Liver (tissue), 3 donors: Measurements from ENCODE around the gene TMEM259.

Experiments used
- HNF4A ChIP-seq, 2 donors: conservative IDR thresholded peaks; 2 replicates each; pipeline ENCODE4 v1.6.1; 2016; ENCODE audit warnings: antibody characterized with exemption in 2 of 2, mild to moderate bottlenecking in 2 of 2
- MAX ChIP-seq: IDR thresholded peaks from 2 replicates; pipeline ENCODE4 v1.6.1; 2016; ENCODE audit warnings: antibody characterized with exemption
- RXRA ChIP-seq, 2 donors: IDR thresholded peaks; 2 replicates each; pipeline ENCODE4 v1.6.1; 2017 to 2018; ENCODE audit warnings: antibody characterized with exemption in 2 of 2, mild to moderate bottlenecking in 1 of 2
- TAF1 ChIP-seq: conservative IDR thresholded peaks from 2 replicates; pipeline ENCODE4 v1.6.1; 2016; ENCODE audit warnings: antibody characterized with exemption, mild to moderate bottlenecking
- TF ChIP-seq, protein P1 (sequence below): fragments of 150-350 bp; IDR thresholded peaks from 2 replicates; pipeline ENCODE4 v1.5.1; 2017; ENCODE audit warnings: improper control_type of control experiment, low read depth, low read length; ENCODE audit not compliant: missing input control
- donor health status: healthy.
- donor health status: healthy.

GRCh38 chr19:1009981-1010538, 10.9 kb downstream of the TMEM259 start:
- TF ChIP-seq, protein P1, sequence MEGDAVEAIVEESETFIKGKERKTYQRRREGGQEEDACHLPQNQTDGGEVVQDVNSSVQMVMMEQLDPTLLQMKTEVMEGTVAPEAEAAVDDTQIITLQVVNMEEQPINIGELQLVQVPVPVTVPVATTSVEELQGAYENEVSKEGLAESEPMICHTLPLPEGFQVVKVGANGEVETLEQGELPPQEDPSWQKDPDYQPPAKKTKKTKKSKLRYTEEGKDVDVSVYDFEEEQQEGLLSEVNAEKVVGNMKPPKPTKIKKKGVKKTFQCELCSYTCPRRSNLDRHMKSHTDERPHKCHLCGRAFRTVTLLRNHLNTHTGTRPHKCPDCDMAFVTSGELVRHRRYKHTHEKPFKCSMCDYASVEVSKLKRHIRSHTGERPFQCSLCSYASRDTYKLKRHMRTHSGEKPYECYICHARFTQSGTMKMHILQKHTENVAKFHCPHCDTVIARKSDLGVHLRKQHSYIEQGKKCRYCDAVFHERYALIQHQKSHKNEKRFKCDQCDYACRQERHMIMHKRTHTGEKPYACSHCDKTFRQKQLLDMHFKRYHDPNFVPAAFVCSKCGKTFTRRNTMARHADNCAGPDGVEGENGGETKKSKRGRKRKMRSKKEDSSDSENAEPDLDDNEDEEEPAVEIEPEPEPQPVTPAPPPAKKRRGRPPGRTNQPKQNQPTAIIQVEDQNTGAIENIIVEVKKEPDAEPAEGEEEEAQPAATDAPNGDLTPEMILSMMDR, result no peak
- TF ChIP-seq HNF4A (conservative IDR thresholded peaks at IDR 0.05), result no peak
- TF ChIP-seq RXRA (IDR thresholded peaks at IDR 0.05), result no peak
- TF ChIP-seq TAF1, result no peak
- no peak for TF ChIP-seq MAX
